K562 (cell line): ENCODE data around the gene SEMA3A. TPM values are rescaled to one million over a fixed set of nuclear protein-coding genes. Genes with fewer than 3 reads are reported as not detected.

Experiments used
- ATAC-seq: fragments of 200-7000 bp; cut with Tn5 transposase; 3 replicates; pipeline ENCODE4 v1.9.1; 2020; ENCODE audit warnings: moderate library complexity
- BruUV-seq: library from RNA; stranded (reverse); fragments of 400-500 nt; replicated peaks from 2 replicates; lab custom pipeline; 2021; lab: Mats Ljungman, UMichigan
- CTCF ChIA-PET: fragments of 300-600 bp; formaldehyde crosslinking; extraction: SDS; loops from one replicate; lab custom pipeline; 2021; ENCODE audit warnings: low intra/inter-chr PET ratio; lab: Yijun Ruan, JAX
- POLR2A ChIA-PET: fragments of 300-600, 350-650 bp; sonication (Branson Sonifier 250); formaldehyde crosslinking; extraction: SDS; loops from one replicate; lab custom pipeline; 2021; ENCODE audit warnings: antibody characterized with exemption, inconsistent platforms; lab: Yijun Ruan, JAX
- DNase-seq, 4 experiments: peaks; one replicate each; pipeline versions ENCODE4 v3.0.0 to v3.0.0-alpha.2; 2011 to 2018; ENCODE audit warnings: low spot score in 3 of 4, mixed read lengths in 3 of 4; ENCODE audit errors: extremely low read depth in 1 of 4
- FAIRE-seq: peaks from 2 replicates; lab custom pipeline; 2011; peaks lifted over from hg19 to GRCh38; lab: Jason Lieb, UNC
- H2AFZ ChIP-seq: 2 replicates; pipeline ENCODE4 v1.6.0; 2011; ENCODE audit warnings: low read depth, low read length, control low read depth, inconsistent platforms
- H3K27ac ChIP-seq: fragments of 200-600 bp; 3 replicates; pipeline ENCODE4 v1.8.0; 2011; ENCODE audit warnings: low read depth, mild to moderate bottlenecking, control low read depth, inconsistent platforms, low read length, moderate library complexity, mixed read lengths; ENCODE audit errors: extremely low read depth
- H3K27me3 ChIP-seq, 2 experiments: fragments of 300-600 bp in 1 of 2; 2 replicates in 1 of 2; 3 replicates in 1 of 2; pipeline versions ENCODE4 v1.6.0 to v1.8.0; 2011; ENCODE audit warnings: inconsistent platforms in 2 of 2, low read length in 2 of 2, mild to moderate bottlenecking in 1 of 2, mixed read lengths in 1 of 2, moderate library complexity in 1 of 2; ENCODE audit not compliant: control insufficient read depth in 2 of 2, insufficient read depth in 2 of 2
- H3K36me3 ChIP-seq: fragments of 300-600 bp; 3 replicates; pipeline ENCODE4 v1.8.0; 2011; ENCODE audit warnings: mild to moderate bottlenecking, low read length, inconsistent platforms; ENCODE audit not compliant: control insufficient read depth, insufficient read depth
- H3K4me1 ChIP-seq, 2 experiments: fragments of 200-600 bp in 1 of 2; replicated peaks in 1 of 2; 2 replicates in 1 of 2; 3 replicates in 1 of 2; pipeline versions ENCODE4 v1.5.1 to v1.8.0; 2011; ENCODE audit warnings: inconsistent platforms in 2 of 2, low read length in 2 of 2, mild to moderate bottlenecking in 1 of 2, mixed read lengths in 1 of 2, moderate library complexity in 1 of 2; ENCODE audit not compliant: control insufficient read depth in 2 of 2, insufficient read depth in 2 of 2
- H3K4me2 ChIP-seq: 2 replicates; pipeline ENCODE4 v1.6.1; 2011; ENCODE audit warnings: low read length, control low read depth, inconsistent platforms, mixed read lengths; ENCODE audit not compliant: insufficient read depth
- H3K4me3 ChIP-seq: fragments of 200-600 bp; sonication (generic), shearing (Covaris generic); 2 replicates; pipeline ENCODE4 v1.5.1; 2016; ENCODE audit warnings: control low read depth, inconsistent platforms
- H3K79me2 ChIP-seq: fragments of 200-600 bp; 3 replicates; pipeline ENCODE4 v1.8.0; 2011; ENCODE audit warnings: low read length, inconsistent platforms; ENCODE audit not compliant: control insufficient read depth, insufficient read depth
- H3K9ac ChIP-seq, 2 experiments: 2 replicates each; pipeline versions ENCODE4 v1.6.0 to v1.6.1; 2011; ENCODE audit warnings: low read depth in 2 of 2, low read length in 2 of 2, control low read depth in 1 of 2, inconsistent platforms in 1 of 2, mild to moderate bottlenecking in 1 of 2, mixed read lengths in 1 of 2; ENCODE audit not compliant: insufficient read depth in 1 of 2
- H3K9me1 ChIP-seq: one replicate; pipeline ENCODE4 v1.6.0; 2011; ENCODE audit warnings: inconsistent platforms, mild to moderate bottlenecking, low read length, moderate library complexity; ENCODE audit not compliant: control insufficient read depth, insufficient read depth
- H3K9me3 ChIP-seq: replicated peaks from 2 replicates; pipeline ENCODE4 v1.5.1; 2011; ENCODE audit warnings: low read depth, low read length, inconsistent platforms; ENCODE audit not compliant: control insufficient read depth, insufficient read depth
- H4K20me1 ChIP-seq: replicated peaks from 2 replicates; pipeline ENCODE4 v1.6.1; 2011; ENCODE audit warnings: low read length, inconsistent platforms, mixed read lengths; ENCODE audit not compliant: control insufficient read depth, insufficient read depth
- DMBX1 ChIP-seq: fragments of 250-450 bp; sonication (Bioruptor Pico); IDR thresholded peaks from 2 replicates; pipeline ENCODE4 v1.8.0; 2022; ENCODE audit warnings: inconsistent platforms, mild to moderate bottlenecking, moderate library complexity, borderline replicate concordance
- E2F1 ChIP-seq: sonication (generic); formaldehyde crosslinking; IDR thresholded peaks from 2 replicates; pipeline ENCODE4 v1.8.1; 2023; ENCODE audit warnings: mild to moderate bottlenecking, missing genetic modification reagents, moderate library complexity
- E2F4 ChIP-seq: sonication (generic); formaldehyde crosslinking; IDR thresholded peaks from 2 replicates; pipeline ENCODE4 v1.8.0; 2022; ENCODE audit warnings: mild to moderate bottlenecking, low read depth, missing genetic modification reagents
- EP300 ChIP-seq: IDR thresholded peaks from 2 replicates; pipeline ENCODE4 v1.6.1; 2012; ENCODE audit warnings: low read length, improper control_type of control experiment
- ETV6 ChIP-seq, 3 experiments: fragments of 150-350 bp in 1 of 3; sonication (generic) in 1 of 3; formaldehyde crosslinking in 1 of 3; IDR thresholded peaks; 2 replicates each; pipeline versions ENCODE4 v1.6.1 to v1.8.0; 2014 to 2022; ENCODE audit warnings: borderline replicate concordance in 2 of 3, low read depth in 2 of 3, antibody characterized with exemption in 1 of 3, low read length in 1 of 3, mild to moderate bottlenecking in 1 of 3, missing genetic modification reagents in 1 of 3
- HLTF ChIP-seq: fragments of 450-650 bp; IDR thresholded peaks from 2 replicates; pipeline ENCODE4 v1.6.1; 2016
- TAF7 ChIP-seq: fragments of 450-650 bp; IDR thresholded peaks from 2 replicates; pipeline ENCODE4 v1.6.1; 2016; ENCODE audit warnings: missing genetic modification characterization, missing compliant biosample characterization
- ZNF639 ChIP-seq, 2 experiments: fragments of 200-800 bp in 1 of 2; sonication (Bioruptor generic) in 1 of 2; sonication (generic) in 1 of 2; formaldehyde crosslinking in 1 of 2; IDR thresholded peaks in 1 of 2; conservative IDR thresholded peaks in 1 of 2; 2 replicates each; pipeline versions ENCODE4 v1.5.0 to v1.6.1; 2016 to 2020; ENCODE audit warnings: missing compliant biosample characterization in 1 of 2, missing genetic modification characterization in 1 of 2, missing genetic modification reagents in 1 of 2
- WGBS: fragments of 100-300 bp; shearing (Covaris generic); methylation state at CpG from one replicate; pipeline ENCODE4 v1.1.6; 2016; ENCODE audit warnings: low coverage, mixed read lengths; ENCODE audit not compliant: insufficient coverage; ENCODE audit errors: missing lambda C conversion rate; 5-methylcytosine and 5-hydroxymethylcytosine counted together
- in situ Hi-C: fragments of 300-500 bp; cut with MboI; formaldehyde crosslinking; loops from 4 replicates; pipeline ENCODE4 v1.15.0; 2018; ENCODE audit warnings: inconsistent platforms, mixed read lengths
- intact Hi-C: fragments of 100-400 bp; cut with micrococcal nuclease; formaldehyde crosslinking; loops from 2 replicates; pipeline ENCODE4 v1.14.2; 2022
- polyA plus RNA-seq, 8 experiments: library from polyadenylated mRNA; depleted of rRNA in 4 of 8; stranded (reverse) in 5 of 8; unstranded in 3 of 8; fragments of >200 nt; fragmentation: Nextera tagmentation in 2 of 8; fragmentation: Illumina TruSeq in 1 of 8; extraction: Ambion mirVana in 2 of 8; extraction: Trizol in 1 of 8; gene quantifications; 2 replicates each; pipeline versions ENCODE4 v1.2.1 to v1.2.3, GENCODE V29; 2011 to 2014; ENCODE audit warnings: inconsistent platforms in 1 of 8, missing spikeins in 1 of 8
- total RNA-seq, 7 experiments: library from RNA; depleted of rRNA in 6 of 7; stranded (reverse); fragments of >200 nt in 6 of 7; fragmentation: Illumina TruSeq in 2 of 7; extraction: Trizol in 2 of 7; gene quantifications; 2 replicates each; pipeline versions ENCODE4 v1.2.1 to v1.2.3, GENCODE V29; 2011 to 2021; ENCODE audit warnings: low replicate concordance in 1 of 7

SEMA3A gene
- total and polyA plus RNA-seq, 9 of the 15 experiments (the other 6 are each of a cell fraction or from before 2014, with no cell fraction given): 0.36 to 3.0 (median 1.1) TPM

DNA sequence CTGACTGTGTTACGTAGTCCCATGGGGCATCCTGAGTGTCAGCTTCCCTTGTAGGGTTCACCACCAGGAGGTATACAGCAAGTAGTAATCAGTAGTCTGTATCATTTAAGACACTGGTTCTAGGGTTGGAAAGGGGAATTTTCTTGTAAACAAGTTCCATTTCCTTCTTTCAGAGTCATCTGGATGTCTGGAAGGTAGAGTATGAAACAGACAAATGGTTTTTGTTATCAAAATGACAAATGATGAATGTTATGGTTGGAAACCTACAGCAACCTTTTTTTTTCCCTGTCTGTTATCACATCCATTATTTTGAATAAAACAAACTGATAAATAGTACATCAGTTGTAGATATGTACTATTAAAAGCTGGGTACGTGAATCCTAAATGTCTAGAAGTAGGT is 19.1 kb downstream of the SEMA3A start (continued):
- TF ChIP-seq E2F1 (no peak), HLTF (no peak), ZNF639 (CRISPR knock-in tag; conservative IDR thresholded peaks at IDR 0.05 in 1 of 2, IDR thresholded peaks at IDR 0.05 in 1 of 2) (no peak), ETV6 (IDR thresholded peaks at IDR 0.05; ENCODE audit: borderline replicate concordance in 1 of 2, low read depth in 2 of 2, low read length in 1 of 2) (no peak), ETV6 (CRISPR knock-in tag; IDR thresholded peaks at IDR 0.05; ENCODE audit: borderline replicate concordance) (no peak), DMBX1 (no peak)

DNA sequence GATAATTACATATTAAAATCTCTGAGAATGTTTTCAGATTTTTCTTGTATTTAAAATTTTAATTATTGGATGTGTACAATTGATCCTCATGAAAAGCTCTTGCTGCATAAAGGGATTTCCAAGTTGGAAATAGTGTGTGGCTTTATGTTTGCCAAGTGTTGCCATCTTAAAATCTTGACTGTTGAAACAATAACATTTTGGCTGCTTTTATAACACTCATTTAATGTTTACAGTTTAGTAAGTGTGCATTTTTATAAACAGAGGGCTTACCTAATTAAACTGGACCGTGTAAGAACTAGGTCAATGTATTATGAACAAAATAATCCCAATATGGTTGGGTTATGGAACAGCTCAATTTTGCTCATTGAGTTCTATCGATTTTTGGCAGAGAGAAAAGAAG is 23.9 kb downstream of the SEMA3A start:
- ATAC-seq (no peak), FAIRE-seq (no peak), DNase-seq (no peak)
- Histone ChIP-seq H2AFZ (no peak overlapping the region), H3K9me1 (no peaks in the 10 kb centered on the region), H3K27me3 (no peaks in the 10 kb centered on the region), H3K36me3 (no peaks in the 10 kb centered on the region), H3K4me3 (no peak overlapping the region), H3K4me2 (no peak overlapping the region), H3K79me2 (no peaks in the 10 kb centered on the region), H3K27ac (no peak overlapping the region), H4K20me1 (no peaks in the 10 kb centered on the region), H3K9ac (no peak overlapping the region), H3K4me1 (no peaks in the 10 kb centered on the region), H3K9me3 (no peaks in the 10 kb centered on the region; the same call in none of the 2 replicates)
- no peak for TF ChIP-seq E2F4 (CRISPR knock-in tag)
- no peak for TF ChIP-seq EP300
- TF ChIP-seq TAF7 (tag): no peak
- WGBS: 0% methylated on average over 2 of the region's 2 CpGs
- POLR2A ChIA-PET: no interaction called here
- CTCF ChIA-PET: no interaction called here
- intact Hi-C loops: no loop called here
- in situ Hi-C loops: no loop called here
- BruUV-seq: no TSS peak
